HG02943 (cell line): ENCODE results near the gene NTN4.
"Not testable (repeated sequence)": the region's sequence is repeated elsewhere in the genome, so short reads cannot be mapped to it uniquely, and the experiment has no call there.

Source experiments
- ATAC-seq: cut with Tn5 transposase; IDR thresholded peaks from one replicate; pipeline ENCODE4 v1.9.1; 2021; ENCODE audit warnings: mild to moderate bottlenecking, low read depth, moderate library complexity; ENCODE audit not compliant: unreplicated experiment

NTN4 gene

DNA sequence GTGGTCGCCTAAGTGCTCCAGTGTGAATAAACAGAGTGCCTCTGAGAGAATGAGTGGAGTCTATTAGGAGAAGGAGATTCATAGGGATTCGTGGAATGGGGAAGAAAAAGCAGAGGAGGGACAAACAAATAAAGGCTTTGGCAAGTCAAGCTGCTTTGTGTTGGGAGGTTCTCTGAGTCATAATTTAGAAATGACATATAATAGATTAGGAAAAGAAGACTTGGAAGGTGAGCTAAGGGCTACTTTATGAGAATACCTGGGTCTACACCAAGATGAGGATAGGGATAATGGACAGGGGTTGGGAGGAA, 6.4 kb upstream of the NTN4 start:
- no peak for ATAC-seq

DNA sequence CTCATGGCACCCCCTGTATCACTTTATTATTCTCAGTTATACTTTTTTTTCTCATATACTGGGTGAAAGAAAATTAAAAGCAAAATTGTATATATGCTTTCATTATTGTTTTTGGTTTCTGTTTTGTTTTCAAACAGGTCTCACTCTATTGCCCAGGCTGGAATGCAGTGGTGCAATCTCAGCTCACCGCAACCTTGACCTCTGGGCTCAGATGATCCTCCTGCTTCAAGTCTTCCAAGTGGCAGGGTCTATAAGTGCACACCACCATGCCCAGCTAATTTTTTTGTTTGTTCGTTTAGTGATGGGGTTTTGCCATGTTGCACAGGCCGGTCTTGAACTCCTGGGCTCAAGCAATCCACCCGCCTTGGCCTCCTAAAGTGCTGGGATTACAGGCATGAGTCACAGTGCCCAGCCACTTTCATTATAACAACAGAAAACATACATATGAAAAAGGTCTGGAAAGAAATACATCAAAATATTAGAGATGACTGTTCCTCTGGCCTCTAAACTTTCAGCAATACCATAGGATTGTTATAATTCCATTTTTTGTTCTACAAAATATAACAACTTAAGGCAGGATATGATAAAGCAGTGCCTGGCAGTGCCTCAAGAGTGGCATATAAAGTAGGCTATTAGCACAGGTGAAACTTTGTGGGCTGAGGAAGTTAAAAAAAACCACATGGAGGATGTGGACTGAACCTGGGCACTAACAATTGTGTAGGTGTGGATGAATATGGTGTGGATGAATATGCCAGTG, 5.8 kb upstream of the NTN4 start:
- ATAC-seq, result no peak

DNA sequence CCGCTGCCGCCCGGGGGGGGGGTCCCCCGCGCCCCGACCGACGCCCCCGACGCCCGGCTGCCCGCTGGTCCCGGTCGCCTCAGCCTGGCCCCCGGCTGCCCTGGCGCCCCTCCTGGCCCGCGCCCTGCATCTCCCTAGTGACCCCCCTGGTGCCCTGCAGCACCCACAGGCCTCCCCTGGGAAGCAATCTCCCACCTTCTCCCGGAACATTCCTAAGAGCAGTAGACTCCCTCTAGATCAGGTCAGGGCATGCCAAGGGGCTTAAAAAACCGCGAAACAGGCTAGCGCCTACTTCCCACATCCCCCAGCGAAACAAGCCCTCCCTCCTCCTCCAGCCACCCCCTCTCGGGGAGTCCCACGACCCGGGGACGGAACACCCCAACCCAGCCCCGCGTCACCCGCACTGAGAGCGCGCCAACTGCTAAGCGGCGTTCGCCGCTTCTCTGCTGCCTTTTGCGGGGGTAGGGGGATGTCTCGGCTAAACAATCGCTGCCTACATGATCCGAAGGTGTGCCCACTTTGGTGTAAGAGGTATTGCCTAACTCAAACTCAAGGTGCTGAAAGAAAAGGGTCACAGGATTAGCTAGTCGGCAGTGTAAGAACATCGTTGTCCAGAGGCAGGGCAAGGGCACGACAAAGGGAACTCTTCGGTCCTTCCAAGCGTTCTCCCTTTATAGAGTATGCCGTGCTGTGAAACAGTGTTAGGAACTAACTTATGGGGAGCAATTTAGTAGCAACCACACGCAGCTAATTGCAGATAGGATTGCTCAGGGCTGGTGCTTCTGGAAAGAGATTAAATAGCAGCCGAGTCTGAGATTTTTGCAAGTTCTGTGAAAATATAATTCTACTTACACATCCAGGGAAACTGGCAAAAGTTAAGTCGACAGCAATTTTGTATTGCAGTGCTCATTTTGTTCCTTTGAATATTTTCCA, 619 bp upstream of the NTN4 start:
- ATAC-seq, result no peak

DNA sequence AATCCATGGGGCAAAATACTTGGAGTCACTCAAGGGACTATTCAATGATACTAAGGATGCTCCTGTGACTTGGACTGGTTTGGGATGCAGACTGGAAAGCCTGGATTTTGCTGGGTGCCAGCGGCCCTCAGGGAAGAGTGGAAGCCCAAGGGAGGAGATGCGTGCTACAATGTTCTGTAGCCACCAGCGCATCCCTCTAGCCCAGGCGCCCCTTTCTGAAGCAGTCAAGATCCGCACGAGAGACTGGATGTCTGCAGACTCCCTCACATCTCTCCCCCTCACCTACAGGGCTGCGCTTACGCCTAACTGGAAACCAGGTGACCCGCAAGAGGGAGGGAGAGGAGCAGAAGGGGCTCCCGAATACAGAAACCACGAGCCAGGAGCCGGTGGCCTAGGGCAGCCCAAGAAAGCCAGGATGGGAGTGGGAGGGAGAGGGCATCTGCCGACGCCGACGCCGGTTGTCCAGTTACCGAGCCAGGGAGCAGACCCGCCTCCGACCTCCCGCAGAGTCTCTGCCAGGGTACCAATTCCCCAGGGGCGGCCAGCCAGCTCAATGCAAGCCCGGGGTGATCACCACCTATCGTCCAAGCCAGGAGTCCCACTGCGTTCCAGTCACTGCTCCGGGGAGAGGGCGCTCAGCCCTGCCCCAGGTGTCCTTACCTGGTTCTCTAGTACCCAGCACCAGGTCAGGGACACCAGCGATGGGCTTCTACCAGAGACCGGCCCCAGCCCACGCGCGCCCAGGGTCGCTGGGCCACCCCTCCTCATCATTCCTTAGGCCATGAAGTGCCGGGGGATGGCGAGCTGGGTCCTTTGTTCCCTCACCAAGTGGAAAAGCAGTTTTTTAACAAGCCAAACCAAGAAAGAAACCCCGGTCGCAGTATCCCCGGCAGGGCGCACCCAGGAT, 1.2 kb downstream of the NTN4 start:
- no peak for ATAC-seq

DNA sequence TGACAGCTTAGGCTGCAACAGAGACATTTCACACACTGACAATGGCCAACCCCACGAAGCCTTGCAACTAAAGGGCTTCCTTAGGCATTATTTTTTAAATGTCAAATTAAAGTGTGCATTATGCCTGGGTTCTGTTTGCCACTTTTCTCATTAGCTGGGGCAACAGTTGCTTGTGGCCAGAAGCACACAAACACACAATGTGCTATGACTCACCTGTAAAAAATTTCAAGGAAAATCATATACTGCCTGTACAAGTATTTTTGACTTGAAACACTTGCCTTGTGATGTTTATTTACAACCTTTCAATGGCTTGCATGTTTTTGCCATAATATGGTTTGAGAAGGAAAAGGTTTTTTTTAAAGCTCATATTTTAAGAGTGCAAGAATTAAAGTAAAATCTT, 1.9 kb downstream of the NTN4 start:
- no peak for ATAC-seq

DNA sequence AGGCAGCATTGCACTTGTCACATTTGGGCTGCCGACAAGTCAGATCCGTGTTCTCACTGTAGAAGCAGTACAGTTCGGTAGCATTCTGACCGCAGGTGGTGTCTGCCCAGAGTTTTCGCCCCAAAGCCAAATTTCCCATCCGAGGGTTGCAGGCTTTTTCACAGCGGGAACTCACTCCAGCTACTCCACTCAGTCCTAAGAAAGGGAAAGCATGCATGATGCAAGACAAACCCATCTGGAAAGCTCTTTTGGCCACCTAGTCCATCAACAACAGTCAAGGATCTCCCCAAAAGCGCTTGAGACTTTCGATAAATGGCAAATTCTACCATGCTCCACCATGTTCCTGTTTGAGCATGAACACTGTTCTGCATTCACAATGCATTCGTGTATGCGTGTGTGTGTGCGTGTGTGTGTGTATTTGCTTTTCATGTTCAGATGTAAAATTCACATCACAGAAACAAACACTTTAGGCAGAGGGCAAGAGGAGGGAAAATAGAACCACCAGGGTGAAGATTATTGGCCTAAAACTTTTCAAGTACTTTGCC, 3.2 kb downstream of the NTN4 start:
- no peak for ATAC-seq

DNA sequence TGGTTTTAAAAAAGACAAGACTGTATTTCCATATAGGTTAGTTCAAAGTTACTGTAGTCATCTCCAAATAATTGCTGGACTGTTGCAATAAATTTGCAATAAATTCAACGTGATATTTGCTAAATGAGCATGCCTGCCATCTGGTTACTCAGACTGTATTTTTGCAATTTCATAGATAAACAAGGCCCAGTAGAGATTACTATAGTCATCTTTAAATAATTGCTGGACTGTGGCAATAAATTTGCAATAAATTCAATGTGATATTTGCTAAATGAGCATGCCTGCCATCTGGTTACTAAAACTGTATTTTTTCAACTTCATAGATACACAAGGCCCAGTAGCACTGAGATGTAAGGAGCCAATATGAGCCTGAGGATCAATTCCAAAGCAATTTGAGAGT, 5.6 kb downstream of the NTN4 start:
- ATAC-seq, result no peak

DNA sequence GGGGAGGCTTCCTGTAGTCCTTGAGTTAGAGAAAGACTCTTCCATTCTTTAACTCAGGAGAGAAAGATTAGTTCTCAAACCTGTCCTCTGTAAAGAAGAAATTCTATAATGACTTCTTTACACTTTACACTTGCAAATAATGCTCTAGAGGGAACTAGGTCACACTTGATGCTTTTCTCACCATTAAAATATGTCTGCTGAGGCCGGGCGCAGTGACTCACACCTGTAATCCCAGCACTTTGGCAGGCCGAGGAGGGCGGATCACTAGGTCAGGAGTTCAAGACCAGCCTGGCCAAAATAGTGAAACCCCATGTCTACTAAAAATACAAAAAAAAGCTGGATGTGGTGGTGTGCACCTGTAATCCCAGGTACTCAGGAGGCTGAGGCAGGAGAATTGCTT, 6.3 kb downstream of the NTN4 start:
- no peak for ATAC-seq

DNA sequence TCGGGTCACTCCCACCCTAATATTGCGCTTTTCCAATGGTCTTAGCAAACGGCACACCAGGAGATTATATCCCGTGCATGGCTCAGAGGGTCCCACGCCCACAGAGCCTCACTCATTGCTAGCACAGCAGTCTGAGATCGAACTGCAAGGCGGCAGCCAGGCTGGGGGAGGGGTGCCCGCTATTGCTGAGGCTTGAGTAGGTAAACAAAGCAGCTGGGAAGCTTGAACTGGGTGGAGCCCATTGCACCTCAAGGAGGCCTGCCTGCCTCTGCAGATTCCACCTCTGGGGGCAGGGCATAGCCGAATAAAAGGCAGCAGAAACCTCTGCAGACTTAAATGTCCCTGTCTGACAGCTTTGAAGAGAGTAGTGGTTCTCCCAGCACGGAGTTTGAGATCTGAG, 15.1 kb downstream of the NTN4 start:
- not testable (repeated sequence) for ATAC-seq

DNA sequence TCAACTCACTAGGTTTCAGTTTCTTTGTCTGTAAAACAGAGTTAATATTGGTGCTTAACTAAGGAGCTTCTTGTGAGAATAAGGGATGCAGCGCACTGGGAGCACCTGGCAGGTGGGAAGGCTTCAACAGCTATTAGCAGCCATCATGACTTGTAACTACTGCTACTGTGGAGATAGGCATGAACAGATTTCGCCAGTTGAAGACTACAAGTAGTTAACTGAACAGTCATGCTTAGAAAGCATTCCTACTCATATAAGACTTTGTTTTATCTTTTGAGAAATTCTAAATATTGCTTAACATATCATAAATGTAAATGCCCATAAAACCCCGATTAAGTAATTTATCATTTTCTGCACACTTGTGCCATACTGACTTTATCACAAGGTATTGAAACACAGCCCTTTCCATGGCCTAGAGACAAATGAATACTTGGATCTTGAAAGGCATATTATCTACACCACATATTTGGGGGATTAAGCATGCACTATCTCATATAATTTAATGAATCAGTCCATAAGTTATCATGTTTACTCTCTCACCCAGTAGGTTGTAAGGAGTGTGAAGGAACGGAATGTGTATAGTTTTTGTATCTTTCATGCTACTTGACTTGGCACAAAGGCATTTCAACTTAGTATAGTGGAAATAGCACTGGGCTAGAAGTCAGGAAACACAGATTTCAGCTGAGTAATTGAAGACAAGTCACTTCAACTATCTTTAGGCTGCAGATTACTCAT, 16.1 kb downstream of the NTN4 start:
- no peak for ATAC-seq

DNA sequence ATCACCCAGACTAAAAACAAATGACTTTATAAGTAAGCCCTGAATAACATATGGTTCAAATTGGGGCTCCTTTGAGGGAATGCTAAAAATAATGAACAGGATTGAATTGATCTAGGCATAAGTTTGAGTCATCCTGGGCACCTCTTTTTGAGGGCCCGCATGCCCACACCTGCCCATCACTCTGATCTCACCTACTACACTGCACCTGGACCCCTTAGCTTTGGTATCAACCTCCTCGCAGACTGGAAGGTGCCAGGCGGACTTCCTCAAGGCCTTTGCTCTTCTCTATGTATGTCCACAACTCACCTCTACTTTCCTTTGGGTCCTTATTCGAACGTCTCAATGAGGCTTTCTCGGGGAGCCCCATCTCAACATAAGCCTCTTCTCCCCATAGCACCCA, 17.2 kb downstream of the NTN4 start:
- ATAC-seq, result no peak

DNA sequence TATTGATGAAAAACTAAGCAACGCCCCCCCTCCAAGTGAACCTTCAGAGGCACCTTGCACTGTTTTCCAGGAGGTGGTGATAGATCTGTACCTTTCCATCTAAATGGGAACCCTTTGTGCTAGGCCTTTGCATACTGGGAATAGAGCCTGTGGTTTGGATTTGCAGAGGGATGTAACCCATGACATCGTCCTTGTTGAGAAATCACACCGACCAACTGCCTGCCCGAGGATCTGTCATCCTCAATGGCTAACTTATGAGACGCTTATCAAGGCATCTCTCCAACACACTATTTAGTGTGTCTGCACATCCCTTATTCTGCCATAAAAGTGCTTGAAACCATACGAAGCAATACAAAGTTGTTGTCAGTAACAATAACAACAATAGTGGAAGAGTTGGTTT, 22.9 kb downstream of the NTN4 start:
- ATAC-seq, result no peak

DNA sequence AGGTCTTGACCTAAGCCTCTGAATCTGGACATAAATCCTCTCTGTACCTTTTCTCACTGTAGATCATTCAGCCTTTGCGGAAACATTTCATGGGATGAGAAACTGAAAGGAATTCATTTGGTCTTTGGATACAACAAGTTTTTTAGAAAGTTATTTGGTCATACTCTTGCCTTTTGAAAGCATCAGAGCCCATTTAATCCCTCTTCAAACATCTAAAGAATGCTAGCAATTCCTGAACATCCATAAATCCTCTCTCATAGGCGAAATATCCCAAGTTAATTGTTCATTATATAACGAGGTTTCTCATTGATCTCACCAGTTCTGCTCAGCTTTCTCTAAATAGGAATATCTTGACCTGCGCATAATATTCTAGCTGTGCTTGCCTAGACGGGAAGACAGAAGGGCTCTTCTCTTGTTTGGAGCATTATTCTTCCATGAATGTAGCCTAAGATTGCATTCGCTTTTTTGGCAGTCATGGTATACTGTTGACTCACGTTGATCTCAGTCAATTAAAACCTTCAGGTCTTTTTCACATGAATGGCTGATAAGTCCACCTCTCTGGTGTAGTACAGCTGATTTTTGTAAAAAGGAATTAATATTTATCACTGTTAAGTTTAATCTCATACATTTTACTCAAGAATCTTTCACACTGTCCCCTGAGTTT, 24.1 kb downstream of the NTN4 start:
- ATAC-seq, result no peak

DNA sequence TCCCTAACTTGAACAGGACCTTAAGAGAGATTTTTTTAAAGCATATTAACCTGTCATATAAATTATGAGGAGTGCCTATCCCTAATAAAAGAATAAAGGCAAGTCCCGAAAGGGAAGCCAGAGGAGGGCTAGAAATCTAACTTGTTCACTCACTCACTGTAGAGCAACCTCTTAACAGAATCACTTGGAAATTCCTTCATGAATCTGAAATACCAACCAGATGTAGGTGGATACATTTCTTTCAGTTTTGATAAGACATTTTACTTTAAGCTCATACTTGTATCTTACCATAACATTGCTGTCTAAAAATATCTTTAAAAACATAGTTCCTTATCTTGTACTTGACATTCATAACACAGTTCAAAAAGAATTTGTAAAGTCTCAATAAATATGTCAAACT, 25.7 kb downstream of the NTN4 start:
- no peak for ATAC-seq

DNA sequence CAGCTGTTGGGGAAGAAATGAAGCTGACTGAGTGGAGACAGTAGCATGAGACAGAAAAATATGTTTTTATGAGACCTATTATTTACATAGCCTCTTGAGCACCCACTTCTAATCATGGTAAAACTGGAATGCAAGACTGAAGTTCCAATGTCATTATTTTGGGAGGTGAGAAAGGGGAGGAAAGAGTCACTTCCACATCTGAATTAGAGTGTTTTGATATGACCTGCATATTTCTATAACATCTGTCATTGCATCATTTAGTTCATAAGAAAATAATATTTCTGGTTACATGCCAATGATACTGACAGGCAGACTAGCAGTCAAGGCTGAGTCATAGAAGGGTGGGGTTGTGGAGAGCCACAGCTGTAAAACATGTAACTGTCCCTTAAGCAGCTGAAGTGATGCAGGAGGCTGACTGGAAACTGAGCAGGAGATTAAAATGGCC, 26.7 kb downstream of the NTN4 start:
- no peak for ATAC-seq

DNA sequence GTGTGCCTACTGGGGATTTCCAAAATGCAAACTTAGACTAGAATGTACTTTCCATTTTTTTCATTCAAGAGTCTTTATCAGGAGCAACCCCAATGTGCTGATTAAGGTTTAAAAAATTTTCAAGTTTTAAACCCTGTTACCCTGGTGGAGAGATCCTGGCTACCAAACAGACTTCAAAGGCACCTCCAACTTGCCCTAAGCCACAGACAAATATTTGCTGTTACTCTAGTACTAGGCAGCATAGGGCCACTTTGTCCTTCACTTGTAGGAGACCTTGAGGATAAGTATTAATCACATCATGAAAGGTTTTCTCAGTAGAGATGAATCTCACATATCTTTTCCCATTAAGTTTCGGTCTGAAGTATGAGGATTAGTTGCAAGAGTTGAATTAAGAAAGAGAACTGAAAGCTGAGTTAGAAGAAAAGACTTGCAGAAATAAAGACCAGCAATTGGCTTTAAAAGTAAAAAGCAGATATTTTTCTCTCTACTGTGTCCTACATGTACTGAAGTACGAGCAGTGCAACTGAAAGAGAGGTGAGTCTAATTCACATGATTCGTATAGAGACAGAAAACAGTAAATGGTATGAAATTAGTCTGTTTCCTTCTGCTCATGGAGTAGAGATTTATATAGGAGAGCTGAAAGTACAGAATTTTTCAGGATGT, 28.3 kb downstream of the NTN4 start:
- no peak for ATAC-seq

DNA sequence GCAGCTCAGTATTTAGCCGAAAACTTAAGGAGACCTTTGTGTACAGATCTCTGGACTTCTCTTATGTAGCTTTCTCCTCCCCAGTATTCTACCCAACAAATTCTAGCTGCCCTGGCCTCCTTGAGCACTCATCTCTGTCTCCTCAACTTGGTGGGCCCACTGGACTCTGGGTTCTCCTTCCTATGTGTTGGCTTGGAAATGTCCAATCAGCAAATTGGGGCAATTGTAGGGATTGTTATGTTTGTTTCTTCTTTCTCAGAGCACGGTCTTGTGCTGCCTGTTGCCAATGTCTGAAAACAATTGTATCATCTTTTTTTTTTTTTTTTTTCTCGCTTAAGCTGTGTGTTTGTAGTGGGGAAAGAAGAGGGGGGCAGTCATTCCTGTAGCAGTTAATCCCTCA, 30.2 kb downstream of the NTN4 start:
- no peak for ATAC-seq

DNA sequence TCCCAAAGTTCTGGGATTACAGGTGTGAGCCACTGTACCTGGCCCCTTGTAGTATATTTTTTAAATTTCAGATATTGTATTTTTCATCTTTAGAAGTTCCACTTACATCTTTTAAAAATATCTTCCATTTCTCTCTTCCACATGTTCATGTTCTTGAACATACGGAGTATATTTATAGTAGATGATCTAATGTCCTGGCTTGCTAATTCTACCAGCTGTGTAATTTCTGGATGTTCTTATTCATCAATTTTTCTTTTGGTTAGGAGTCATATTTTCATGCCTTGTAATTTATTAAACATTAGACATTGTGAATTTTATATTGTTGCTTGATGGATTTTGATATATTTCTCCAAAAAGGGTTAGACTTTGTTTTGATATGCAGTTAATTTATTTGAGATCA, 30.8 kb downstream of the NTN4 start:
- ATAC-seq, result no peak

DNA sequence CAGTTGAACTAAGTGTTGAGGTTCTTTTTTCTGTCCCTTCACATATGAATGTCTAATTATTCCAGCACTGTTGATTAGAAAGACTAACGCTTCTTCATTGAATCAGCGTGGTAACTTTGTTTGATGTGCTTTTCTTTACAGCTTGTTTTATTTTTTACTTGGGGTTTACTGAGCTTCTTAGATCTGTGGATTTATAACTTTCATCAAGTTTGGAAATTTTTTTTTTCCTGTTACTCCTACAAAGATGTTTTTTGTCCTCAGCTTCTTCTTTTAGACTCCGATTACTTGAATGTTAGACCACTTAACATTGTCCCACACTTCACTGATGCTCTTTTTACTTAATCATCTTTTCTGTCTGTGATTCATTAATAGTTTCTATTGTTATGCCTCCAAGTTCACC, 31.5 kb downstream of the NTN4 start:
- ATAC-seq, result no peak
